Keratinocyte (primary cell): Measurements from ENCODE around the gene C16orf54.

Experiments used
- EZH2 ChIP-seq: IDR thresholded peaks from one replicate; pipeline ENCODE4 v1.6.1; 2012; ENCODE audit warnings: inconsistent platforms, mild to moderate bottlenecking, low read length, moderate library complexity
- TF ChIP-seq, protein P1 (sequence below), 3 experiments: IDR thresholded peaks in 1 of 3; conservative IDR thresholded peaks in 1 of 3; optimal IDR thresholded peaks in 1 of 3; 2 replicates in 2 of 3; 3 replicates in 1 of 3; pipeline versions ENCODE3 to v1.5.1; 2011; ENCODE audit warnings: low read length in 3 of 3, mild to moderate bottlenecking in 3 of 3, moderate library complexity in 2 of 3, control low read depth in 1 of 3, inconsistent platforms in 1 of 3; ENCODE audit not compliant: insufficient read depth in 2 of 3; ENCODE audit errors: extremely low read depth in 1 of 3

DNA sequence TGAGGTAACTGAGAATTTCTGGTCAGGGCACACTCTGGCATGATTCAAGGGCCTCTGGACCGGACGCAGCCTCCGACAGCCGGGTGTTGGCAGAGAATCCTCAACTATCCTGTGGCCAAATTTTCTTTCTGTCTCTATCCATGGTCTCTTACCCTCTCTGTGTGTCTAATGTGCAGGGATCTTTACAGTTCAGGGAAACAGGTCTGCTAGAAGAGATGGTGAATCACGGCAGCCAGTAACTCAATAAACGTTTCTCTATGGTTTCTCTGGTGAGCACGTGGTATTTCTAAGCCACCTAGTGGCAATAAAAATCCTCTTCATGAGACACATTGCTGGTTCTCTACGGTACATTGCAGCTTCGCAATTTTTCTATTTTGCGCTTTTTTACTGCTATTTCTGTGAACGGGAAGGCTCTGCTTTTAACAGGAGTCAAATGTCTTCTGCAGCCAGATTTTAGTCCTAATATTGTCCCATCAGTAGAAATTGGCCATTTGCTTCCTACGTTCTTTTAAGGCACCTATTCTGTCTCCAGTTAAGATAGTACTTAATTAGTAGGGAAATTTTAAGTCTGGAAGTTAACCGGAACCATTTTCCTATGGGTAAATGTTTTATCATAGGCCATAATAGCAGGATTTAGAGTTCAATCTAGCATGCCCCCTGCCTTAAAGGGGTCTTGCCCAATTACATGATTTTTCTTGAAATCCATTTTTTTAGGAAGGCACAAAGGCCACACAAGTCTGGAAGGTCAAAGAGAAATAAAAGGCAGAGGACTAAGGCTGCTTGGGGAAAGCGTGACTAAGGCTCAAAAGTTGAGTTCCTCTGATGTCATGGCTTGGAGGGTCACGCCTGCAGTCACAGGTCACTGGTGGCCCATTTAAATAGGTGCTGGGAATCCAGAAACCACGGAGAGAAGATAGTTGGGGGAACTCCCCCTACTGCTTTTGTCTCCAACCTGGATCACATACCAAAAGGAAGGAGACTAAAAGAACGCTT lies 35.3 kb downstream of the C16orf54 start:
- TF ChIP-seq, protein P1, sequence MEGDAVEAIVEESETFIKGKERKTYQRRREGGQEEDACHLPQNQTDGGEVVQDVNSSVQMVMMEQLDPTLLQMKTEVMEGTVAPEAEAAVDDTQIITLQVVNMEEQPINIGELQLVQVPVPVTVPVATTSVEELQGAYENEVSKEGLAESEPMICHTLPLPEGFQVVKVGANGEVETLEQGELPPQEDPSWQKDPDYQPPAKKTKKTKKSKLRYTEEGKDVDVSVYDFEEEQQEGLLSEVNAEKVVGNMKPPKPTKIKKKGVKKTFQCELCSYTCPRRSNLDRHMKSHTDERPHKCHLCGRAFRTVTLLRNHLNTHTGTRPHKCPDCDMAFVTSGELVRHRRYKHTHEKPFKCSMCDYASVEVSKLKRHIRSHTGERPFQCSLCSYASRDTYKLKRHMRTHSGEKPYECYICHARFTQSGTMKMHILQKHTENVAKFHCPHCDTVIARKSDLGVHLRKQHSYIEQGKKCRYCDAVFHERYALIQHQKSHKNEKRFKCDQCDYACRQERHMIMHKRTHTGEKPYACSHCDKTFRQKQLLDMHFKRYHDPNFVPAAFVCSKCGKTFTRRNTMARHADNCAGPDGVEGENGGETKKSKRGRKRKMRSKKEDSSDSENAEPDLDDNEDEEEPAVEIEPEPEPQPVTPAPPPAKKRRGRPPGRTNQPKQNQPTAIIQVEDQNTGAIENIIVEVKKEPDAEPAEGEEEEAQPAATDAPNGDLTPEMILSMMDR (optimal IDR thresholded peaks at IDR 0.05 in 1 of 3, IDR thresholded peaks at IDR 0.05 in 1 of 3, conservative IDR thresholded peaks at IDR 0.05 in 1 of 3; ENCODE audit: extremely low read depth in 1 of 3, insufficient read depth in 2 of 3, low read length in 3 of 3): peak; percentile 44 to 73 (median 58)
- no peak for TF ChIP-seq EZH2
